ENCODE measurements around the gene GRHL1. TPM values are rescaled to one million over a fixed set of nuclear protein-coding genes. Genes with fewer than 3 reads are reported as not detected.

Gene GRHL1
- total RNA-seq, 3 donors from 2014 or later = 0.41 to 2.0 (median 1.9) TPM

DNA sequence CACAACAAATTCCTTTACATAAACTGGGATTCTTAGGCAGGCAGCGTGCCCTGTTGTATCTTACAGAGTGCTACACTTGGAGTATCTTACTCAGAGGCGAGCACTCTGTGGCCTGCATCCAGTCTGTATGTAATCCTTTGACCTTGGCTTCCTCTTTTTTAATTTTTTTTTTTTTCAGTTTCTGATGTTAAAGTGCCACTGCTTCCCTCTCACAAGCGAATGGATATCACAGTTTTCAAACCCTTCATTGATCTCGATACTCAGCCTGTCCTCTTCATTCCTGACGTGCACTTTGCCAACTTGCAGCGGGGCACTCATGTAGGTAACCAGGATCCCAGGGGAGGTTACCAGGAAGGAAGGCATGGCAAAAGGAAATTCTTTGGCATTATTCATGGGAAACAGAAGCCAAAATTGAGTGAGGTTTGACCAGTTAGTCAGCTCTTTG, 40.4 kb downstream of the GRHL1 start:
- Histone ChIP-seq H3K4me3 (no peak overlapping the region), H3K9me3 (no peaks in the 10 kb centered on the region), H3K4me1 (ENCODE audit: low read depth) (no peaks in the 10 kb centered on the region), H3K36me3 (ENCODE audit: low read depth) (no peaks in the 10 kb centered on the region)
- DNase-seq (no peak), ATAC-seq (no peak)
- intact Hi-C loops (cut with DNase I, micrococcal nuclease) = no loop called here
- TF ChIP-seq, protein P1, sequence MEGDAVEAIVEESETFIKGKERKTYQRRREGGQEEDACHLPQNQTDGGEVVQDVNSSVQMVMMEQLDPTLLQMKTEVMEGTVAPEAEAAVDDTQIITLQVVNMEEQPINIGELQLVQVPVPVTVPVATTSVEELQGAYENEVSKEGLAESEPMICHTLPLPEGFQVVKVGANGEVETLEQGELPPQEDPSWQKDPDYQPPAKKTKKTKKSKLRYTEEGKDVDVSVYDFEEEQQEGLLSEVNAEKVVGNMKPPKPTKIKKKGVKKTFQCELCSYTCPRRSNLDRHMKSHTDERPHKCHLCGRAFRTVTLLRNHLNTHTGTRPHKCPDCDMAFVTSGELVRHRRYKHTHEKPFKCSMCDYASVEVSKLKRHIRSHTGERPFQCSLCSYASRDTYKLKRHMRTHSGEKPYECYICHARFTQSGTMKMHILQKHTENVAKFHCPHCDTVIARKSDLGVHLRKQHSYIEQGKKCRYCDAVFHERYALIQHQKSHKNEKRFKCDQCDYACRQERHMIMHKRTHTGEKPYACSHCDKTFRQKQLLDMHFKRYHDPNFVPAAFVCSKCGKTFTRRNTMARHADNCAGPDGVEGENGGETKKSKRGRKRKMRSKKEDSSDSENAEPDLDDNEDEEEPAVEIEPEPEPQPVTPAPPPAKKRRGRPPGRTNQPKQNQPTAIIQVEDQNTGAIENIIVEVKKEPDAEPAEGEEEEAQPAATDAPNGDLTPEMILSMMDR (IDR thresholded peaks at IDR 0.05) = no peak

DNA sequence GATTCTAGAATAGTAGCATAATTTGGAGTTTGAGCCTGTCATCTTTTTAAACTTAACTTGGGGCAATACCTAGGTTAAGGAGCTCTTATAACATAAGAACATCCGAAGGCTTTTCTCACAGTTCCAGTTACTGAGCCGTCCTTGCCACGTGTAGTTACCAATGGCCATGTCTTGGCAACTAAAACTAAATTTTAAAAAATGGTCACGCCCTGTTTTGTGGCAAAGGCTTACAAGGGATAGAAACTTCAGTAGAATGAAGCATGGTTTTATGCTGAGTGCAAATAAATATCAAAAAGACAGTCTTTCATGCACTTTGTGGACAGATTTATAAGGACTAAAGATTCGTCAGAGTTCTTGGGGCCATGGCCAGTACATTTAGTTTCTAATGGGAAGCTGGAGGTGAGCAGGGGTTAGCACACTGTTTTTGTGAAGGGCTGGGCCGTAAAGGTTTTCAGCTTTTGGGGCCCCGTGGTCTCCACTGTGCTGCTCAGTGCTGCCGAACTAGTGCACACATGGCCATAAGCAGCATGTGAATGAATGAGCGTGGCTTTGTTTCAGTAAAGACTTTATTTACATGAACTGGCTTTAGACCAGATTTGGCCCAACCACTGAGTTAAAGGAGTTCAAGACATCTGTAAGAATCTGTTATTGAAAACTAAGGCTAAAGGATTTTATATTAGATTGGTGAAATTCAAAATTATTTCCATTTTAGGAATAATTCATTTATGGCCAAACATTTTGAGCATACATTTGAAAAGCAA, 41.1 kb downstream of the GRHL1 start:
- Histone ChIP-seq H3K36me3 (ENCODE audit: low read depth) (no peaks in the 10 kb centered on the region), H3K4me3 (no peak overlapping the region), H3K4me1 (ENCODE audit: low read depth) (no peaks in the 10 kb centered on the region), H3K9me3 (no peaks in the 10 kb centered on the region)
- ATAC-seq (no peak), DNase-seq (peak in 1 of 3 donors; percentile 6)
- TF ChIP-seq, protein P1 (IDR thresholded peaks at IDR 0.05) = no peak
- intact Hi-C loops (cut with DNase I, micrococcal nuclease) = no loop called here

DNA sequence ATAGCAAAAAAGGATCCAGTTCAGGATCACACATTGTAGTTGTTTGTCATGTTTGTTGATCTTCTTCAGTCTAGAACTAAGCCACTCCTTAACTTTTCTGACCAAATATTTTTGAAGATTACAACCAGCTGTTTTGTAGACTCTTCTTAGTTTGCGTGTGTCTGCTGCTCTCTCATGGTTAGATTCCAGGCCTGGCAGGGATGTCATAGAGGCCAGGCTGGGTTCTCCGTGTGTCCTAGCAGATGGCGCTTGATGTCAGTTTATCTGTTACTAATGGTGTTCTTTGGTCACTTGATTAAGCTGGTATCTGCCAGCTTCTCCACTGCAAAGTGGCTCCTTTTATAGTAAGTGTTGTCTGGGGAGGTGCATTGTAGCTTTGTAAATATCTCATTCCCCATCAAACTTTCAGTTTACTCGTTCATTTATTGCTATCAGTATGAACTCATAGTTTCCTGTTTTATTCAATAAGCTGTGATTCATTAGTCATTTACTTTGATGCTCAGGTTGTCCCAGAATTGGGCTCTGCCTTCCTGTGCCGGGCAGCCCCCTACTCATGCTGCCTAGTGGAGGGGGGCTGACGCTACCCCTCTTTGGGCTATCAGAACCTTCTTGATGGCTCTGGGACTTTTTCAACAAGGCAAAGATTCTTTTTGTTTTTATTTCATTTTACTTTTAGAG, 42.1 kb downstream of the GRHL1 start:
- no peak for ATAC-seq
- Histone ChIP-seq H3K9me3 (no peaks in the 10 kb centered on the region), H3K4me1 (ENCODE audit: low read depth) (no peaks in the 10 kb centered on the region), H3K4me3 (no peak overlapping the region), H3K36me3 (ENCODE audit: low read depth) (no peaks in the 10 kb centered on the region)
- intact Hi-C loops (cut with DNase I, micrococcal nuclease) = no loop called here
- peak in 1 of 3 donors; percentile 4 for DNase-seq
- TF ChIP-seq, protein P1 (IDR thresholded peaks at IDR 0.05) = no peak

DNA sequence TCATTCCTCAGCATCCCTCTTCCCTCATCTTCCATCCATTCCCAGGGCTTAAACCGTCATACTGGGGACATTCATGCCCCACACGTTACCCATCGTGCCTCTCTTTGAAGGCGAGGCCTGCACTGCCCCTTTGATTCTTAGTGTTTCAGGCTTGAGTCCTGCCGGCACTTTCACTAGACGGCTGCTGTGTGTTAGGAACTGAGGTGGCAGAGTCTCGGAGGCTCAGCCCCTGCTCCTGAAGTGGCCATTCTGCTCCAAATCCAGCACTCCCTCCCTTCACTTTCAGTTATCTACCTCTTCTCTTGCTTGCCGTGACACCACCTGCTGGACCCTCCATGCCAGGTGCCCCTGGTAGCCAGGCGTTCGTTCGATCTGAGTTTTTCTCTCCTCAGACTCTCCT, 43.0 kb downstream of the GRHL1 start:
- intact Hi-C loops (cut with DNase I, micrococcal nuclease) = no loop called here
- Histone ChIP-seq H3K4me1 (ENCODE audit: low read depth) (no peaks in the 10 kb centered on the region), H3K9me3 (no peaks in the 10 kb centered on the region), H3K4me3 (no peak overlapping the region), H3K36me3 (ENCODE audit: low read depth) (no peaks in the 10 kb centered on the region)
- TF ChIP-seq, protein P1 (IDR thresholded peaks at IDR 0.05) = no peak
- DNase-seq = peak in 1 of 3 donors; percentile 5
- ATAC-seq = no peak

DNA sequence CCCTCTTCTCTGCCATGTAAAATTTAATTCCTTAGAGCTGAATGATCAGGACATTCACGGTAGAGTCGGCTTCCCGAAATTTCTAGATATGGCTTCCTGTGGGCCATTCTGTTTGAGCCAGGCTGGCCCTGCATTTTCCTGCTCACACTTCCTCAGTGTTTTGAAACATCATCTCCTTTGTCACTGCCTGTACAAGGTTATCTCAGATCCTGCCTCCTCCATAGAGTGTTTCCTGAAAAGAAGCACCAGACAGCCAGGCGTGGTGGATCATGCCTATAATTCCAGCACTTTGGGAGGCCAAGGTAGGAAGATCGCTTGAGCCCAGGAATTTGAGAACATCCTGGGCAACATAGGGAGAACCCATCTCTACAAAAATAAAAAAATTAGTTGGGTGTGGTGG, 43.6 kb downstream of the GRHL1 start:
- Histone ChIP-seq H3K4me1 (ENCODE audit: low read depth) (no peaks in the 10 kb centered on the region), H3K9me3 (no peaks in the 10 kb centered on the region), H3K36me3 (ENCODE audit: low read depth) (no peaks in the 10 kb centered on the region), H3K4me3 (no peak overlapping the region)
- DNase-seq (peak in 1 of 3 donors; percentile 2), ATAC-seq (no peak)
- TF ChIP-seq, protein P1 (IDR thresholded peaks at IDR 0.05) = no peak
- intact Hi-C loops (cut with DNase I, micrococcal nuclease) = no loop called here

Data from mucosa of descending colon (tissue), 3 donors.